GM12878 (cell line): ENCODE measurements around the gene OR6X1.

Experiments
- IKZF1 ChIP-seq: fragments of 450-650 bp; conservative IDR thresholded peaks from 2 replicates; pipeline ENCODE4 v1.6.1; 2017; ENCODE audit warnings: antibody characterized with exemption, mild to moderate bottlenecking
- MXI1 ChIP-seq: fragments of 150-350 bp; IDR thresholded peaks from 2 replicates; pipeline ENCODE4 v1.6.1; 2011; ENCODE audit warnings: low read depth, mild to moderate bottlenecking, inconsistent platforms, low read length, improper control_type of control experiment
- MYC ChIP-seq: IDR thresholded peaks from 2 replicates; pipeline ENCODE4 v1.6.1; 2011; ENCODE audit warnings: mild to moderate bottlenecking, low read length, moderate library complexity, inconsistent platforms; ENCODE audit not compliant: insufficient read depth, insufficient replicate concordance, insufficient read length, severe bottlenecking
- POLR2AphosphoS5 ChIP-seq: IDR thresholded peaks from 2 replicates; pipeline ENCODE4 v1.6.1; 2011; ENCODE audit warnings: mild to moderate bottlenecking, low read length, inconsistent platforms
- RAD21 ChIP-seq: IDR thresholded peaks from 2 replicates; pipeline ENCODE4 v1.6.1; 2011; ENCODE audit warnings: mild to moderate bottlenecking, low read depth, low read length, moderate library complexity; ENCODE audit not compliant: insufficient read depth
- RFX5 ChIP-seq: IDR thresholded peaks from 2 replicates; pipeline ENCODE4 v1.6.1; 2011; ENCODE audit warnings: low read depth, low read length, improper control_type of control experiment
- RUNX3 ChIP-seq: IDR thresholded peaks from 2 replicates; pipeline ENCODE4 v1.6.1; 2012; ENCODE audit warnings: low read length, inconsistent platforms
- ZNF207 ChIP-seq: fragments of 450-650 bp; IDR thresholded peaks from 2 replicates; pipeline ENCODE4 v1.6.1; 2014; ENCODE audit warnings: antibody characterized with exemption, mild to moderate bottlenecking, borderline replicate concordance
- TF ChIP-seq, protein P1 (sequence below), 3 experiments: IDR thresholded peaks in 2 of 3; conservative IDR thresholded peaks in 1 of 3; 2 replicates each; pipeline ENCODE4 v1.5.1; 2011; ENCODE audit warnings: low read depth in 3 of 3, low read length in 3 of 3, mild to moderate bottlenecking in 3 of 3, control low read depth in 2 of 3, moderate library complexity in 2 of 3, inconsistent platforms in 1 of 3, mixed read lengths in 1 of 3; ENCODE audit not compliant: control insufficient read depth in 2 of 3, insufficient read depth in 1 of 3; ENCODE audit errors: extremely low read depth in 1 of 3
- TF ChIP-seq, protein P2 (sequence below): IDR thresholded peaks from 2 replicates; pipeline ENCODE4 v1.6.1; 2012; ENCODE audit warnings: low read length, inconsistent platforms
- TF ChIP-seq, protein P3 (sequence below): fragments of 450-650 bp; IDR thresholded peaks from 2 replicates; pipeline ENCODE4 v1.6.1; 2018; ENCODE audit warnings: mild to moderate bottlenecking, low read depth, moderate library complexity; ENCODE audit not compliant: partially characterized antibody

DNA sequence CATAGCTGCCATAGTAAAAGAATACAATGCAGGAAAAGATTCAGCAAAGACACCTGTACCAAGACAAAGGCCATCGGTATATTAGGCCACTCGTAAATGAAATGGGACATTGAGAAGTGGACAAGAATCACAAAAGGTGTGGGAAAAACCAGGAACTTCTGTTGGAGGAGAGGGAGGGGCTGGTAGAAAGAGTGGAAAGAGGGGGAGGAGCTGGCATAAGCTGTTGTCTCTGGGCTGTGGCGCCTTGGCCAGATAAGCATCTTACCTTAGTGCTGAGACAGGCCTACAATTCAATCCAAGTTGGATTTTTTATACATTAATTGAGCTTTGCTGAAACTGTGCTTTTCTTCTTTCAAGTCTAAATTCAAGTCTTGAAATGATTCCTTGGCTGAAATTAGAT lies 50.0 kb downstream of the OR6X1 start:
- TF ChIP-seq IKZF1 (no peak), MXI1 (no peak), MYC (no peak), RFX5 (no peak), RUNX3 (no peak), ZNF207 (no peak), RAD21 (no peak), POLR2AphosphoS5 (no peak)
- TF ChIP-seq, protein P1, sequence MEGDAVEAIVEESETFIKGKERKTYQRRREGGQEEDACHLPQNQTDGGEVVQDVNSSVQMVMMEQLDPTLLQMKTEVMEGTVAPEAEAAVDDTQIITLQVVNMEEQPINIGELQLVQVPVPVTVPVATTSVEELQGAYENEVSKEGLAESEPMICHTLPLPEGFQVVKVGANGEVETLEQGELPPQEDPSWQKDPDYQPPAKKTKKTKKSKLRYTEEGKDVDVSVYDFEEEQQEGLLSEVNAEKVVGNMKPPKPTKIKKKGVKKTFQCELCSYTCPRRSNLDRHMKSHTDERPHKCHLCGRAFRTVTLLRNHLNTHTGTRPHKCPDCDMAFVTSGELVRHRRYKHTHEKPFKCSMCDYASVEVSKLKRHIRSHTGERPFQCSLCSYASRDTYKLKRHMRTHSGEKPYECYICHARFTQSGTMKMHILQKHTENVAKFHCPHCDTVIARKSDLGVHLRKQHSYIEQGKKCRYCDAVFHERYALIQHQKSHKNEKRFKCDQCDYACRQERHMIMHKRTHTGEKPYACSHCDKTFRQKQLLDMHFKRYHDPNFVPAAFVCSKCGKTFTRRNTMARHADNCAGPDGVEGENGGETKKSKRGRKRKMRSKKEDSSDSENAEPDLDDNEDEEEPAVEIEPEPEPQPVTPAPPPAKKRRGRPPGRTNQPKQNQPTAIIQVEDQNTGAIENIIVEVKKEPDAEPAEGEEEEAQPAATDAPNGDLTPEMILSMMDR (IDR thresholded peaks at IDR 0.05 in 2 of 3, conservative IDR thresholded peaks at IDR 0.05 in 1 of 3; ENCODE audit: control insufficient read depth in 2 of 3, extremely low read depth in 1 of 3, insufficient read depth in 1 of 3, low read depth in 3 of 3, low read length in 3 of 3) = no peak
- TF ChIP-seq, protein P2, sequence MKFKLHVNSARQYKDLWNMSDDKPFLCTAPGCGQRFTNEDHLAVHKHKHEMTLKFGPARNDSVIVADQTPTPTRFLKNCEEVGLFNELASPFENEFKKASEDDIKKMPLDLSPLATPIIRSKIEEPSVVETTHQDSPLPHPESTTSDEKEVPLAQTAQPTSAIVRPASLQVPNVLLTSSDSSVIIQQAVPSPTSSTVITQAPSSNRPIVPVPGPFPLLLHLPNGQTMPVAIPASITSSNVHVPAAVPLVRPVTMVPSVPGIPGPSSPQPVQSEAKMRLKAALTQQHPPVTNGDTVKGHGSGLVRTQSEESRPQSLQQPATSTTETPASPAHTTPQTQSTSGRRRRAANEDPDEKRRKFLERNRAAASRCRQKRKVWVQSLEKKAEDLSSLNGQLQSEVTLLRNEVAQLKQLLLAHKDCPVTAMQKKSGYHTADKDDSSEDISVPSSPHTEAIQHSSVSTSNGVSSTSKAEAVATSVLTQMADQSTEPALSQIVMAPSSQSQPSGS = no peak
- TF ChIP-seq, protein P3, sequence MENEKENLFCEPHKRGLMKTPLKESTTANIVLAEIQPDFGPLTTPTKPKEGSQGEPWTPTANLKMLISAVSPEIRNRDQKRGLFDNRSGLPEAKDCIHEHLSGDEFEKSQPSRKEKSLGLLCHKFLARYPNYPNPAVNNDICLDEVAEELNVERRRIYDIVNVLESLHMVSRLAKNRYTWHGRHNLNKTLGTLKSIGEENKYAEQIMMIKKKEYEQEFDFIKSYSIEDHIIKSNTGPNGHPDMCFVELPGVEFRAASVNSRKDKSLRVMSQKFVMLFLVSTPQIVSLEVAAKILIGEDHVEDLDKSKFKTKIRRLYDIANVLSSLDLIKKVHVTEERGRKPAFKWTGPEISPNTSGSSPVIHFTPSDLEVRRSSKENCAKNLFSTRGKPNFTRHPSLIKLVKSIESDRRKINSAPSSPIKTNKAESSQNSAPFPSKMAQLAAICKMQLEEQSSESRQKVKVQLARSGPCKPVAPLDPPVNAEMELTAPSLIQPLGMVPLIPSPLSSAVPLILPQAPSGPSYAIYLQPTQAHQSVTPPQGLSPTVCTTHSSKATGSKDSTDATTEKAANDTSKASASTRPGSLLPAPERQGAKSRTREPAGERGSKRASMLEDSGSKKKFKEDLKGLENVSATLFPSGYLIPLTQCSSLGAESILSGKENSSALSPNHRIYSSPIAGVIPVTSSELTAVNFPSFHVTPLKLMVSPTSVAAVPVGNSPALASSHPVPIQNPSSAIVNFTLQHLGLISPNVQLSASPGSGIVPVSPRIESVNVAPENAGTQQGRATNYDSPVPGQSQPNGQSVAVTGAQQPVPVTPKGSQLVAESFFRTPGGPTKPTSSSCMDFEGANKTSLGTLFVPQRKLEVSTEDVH = no peak
